Activated T-cell treated with anti-CD3 and anti-CD28 coated beads, Interleukin-2, amount 50 U/mL, for 48 hours (primary cell): ENCODE data around the gene C11orf91.
A peak's percentile ranks its signal among the peaks of the same experiment; 100 is the strongest.
"Not testable (repeated sequence)": the region's sequence is repeated elsewhere in the genome, so short reads cannot be mapped to it uniquely, and the experiment has no call there.

Experiments used
- DNase-seq, 2 experiments: peaks; one replicate each; pipeline ENCODE4 v3.0.0-alpha.2; 2020

Gene C11orf91

DNA sequence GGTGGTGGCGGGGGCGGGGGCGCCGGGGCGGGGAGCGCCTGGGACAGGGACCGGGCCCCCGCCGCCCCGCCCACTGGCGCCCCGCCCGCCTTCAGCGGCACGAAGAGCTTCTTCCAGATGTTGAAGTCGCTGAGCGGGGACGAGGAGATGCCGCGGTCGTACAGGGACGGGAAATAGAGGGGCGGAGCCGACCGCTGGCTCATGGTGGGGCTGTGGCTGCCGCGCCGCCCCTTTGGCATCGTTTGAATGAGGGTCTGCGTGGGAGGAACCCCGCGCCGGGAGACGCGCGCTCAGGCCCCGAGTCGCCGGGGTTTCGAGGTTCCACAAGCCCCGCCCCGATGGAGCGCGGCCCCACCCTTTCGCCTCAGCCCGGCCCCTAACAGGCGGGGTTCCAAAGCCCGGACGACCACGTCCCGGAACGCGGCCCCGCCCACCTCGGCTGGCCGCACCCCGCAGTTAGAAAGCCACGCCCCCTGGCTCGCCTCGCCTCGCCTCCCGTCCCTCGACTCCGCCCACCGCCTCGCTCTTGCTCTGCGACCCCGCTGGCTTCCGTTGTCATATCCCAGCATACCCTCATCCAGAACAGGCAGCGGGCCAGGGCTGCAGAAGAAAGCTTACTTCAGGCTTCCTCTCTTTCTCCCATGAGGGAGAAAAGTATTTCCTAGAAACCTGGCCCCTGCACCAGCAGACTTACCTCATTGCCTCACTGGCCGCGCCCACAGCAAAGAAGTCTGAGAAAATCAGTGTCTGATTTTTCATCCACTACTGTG is at the start of gene C11orf91:
Gene C11orf91 (minus strand): TSS at position 325 of the 770 bp plus-strand sequence. CDS start 86 bp downstream, at position 239.
- peak; percentile 92 to 95 for DNase-seq

- no peak for DNase-seq
These were observed 47.4 kb upstream of the C11orf91 start for GRCh38 chr11:33747979-33748378.

DNA sequence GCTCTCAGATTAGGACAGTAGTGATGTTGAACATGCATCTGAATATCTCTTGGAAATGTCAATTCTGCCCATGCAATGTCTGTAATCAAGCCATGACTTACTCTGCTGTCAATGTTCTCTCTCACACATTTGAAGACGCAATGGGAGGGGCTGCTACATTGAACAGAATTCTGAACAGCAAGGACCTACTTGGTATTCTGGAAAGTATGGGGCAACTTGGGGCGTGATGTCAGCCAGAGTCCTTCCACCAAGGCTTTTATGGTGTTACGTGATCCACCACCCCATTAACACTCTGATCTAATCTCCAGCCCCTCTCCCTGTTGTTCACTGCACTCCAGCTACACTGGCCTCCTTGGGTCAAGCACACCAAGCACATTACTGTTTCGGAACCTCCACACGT is 42.7 kb upstream of the C11orf91 start:
- no peak for DNase-seq

DNA sequence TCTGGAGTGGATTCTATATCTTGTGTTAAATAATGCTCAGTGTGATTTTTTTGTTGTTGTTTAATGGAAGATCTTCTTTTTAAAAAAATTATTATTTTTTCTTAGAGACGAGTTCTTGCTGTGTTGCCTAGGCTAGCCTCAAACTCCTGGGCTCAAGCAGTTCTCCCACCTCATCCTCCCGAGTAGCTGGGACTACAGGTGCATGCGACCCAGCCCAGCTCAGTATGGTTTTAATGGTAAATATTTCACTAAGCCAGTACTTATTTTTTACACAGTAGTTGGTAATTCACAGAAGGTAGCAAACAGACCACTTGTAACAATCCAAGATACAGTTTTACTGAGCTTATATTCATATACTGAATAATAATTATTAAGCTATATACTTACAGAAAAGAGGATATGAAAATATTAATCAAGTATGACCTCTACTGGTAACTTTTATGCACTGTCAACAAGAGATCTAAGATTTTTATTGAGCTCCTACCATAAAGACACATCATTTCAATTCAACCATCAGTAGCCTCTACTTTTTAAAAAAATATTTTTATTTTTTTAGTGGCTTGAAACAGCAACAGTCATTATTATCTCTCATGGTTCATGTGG is 41.7 kb upstream of the C11orf91 start:
- DNase-seq = no peak

DNA sequence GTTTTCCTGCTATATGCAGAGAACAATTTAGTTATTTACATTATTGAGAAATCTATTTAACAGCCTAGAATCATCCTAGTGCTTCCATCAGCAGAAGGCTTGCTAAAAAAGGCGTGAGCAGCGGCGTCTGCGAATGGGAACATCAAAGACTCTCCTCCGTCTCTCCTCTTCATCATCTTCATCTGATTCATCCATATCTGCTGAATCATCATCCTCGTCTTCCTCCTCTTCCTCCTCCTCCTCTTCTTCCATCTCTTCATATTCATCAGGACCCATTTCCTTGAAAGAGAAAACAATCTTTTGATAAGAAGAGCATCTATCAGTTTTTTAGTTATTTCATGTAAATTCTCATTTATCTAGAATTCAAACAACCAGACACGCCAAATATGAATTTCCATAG is 41.2 kb upstream of the C11orf91 start:
- DNase-seq = no peak

GRCh38 chr11:33737362-33737821 is 36.8 kb upstream of the C11orf91 start:
- no peak for DNase-seq

DNA sequence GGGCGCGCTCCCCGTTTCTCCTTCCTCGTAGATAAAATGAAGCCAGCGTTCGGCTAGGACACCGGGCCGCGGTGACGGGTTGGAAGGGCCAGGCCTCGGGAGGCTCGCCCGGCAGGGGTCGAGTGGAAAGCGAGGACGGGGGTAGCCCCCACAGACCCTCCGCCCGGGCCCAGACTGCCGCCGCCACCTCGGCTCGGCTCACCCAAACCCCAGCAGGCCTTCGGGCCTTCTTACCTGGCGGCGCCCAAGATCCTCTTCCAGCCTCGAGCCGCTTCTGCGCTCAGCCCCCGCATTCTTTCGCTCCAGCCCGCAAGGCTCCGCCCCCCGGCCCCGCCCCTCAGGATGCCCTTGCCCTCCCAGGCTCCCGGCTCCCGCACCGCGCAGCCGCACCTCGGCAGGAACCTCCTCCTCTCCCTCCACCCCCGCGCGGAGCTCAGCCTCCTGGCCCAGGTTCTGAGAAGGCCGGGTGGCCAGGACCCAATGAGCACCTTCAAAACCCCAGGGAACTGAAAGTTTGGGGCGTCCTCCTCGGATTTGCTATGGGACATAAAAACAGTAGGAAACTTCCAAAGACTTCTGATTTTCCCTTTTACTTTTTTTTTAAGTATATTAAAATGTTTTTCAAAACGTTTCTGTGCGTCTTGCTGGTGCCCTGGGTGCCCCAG is 35.7 kb upstream of the C11orf91 start, which contains the start of gene CD59:
Gene CD59 (minus strand): TSS at position 276 of the 665 bp plus-strand sequence. CDS start 13,978 bp downstream, outside the sequence.
- DNase-seq = peak; percentile 90 to 92

DNA sequence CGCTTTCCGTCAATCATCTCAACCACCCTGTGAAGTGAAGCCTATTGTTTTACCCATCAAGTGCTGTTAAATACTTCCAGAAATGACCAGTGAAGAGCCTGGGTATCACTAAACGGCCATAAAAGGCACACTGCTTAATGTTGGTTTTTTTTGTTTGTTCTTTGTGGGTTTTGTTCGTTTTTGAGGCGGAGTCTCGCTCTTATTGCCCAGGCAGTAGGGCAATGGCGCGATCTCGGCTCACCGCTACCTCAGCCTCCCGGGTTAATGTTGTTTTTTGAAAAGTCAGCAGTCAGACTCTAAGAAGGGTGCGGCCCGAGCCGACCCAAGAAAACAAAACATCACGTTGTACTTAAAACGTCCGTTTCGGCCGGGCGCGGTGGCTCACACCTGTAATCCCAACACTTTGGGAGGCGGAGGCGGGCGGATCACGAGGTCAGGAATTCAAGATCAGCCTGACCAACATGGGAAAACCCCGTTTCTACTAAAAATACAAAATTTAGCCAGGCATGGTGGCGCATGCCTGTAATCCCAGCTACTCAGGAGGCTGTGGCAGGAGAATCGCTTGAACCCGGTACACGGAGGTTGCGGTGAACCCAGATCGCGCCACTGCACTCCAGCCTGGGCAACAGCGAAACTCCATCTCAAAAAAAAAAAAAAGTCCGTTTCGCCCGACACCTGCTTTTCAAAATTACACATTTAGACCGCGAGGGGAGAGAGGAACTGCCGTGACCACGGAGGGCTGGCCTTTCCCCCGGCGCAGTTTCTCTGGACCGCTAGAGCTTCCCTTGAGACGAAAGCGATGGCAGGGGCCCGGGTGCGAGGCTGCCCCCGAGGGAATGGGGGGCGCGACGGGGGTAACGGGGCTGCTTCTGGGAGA is 34.9 kb upstream of the C11orf91 start:
- DNase-seq = peak; percentile 56 to 59

- no peak for DNase-seq
These were observed 34.0 kb upstream of the C11orf91 start for GRCh38 chr11:33734441-33735270.

DNA sequence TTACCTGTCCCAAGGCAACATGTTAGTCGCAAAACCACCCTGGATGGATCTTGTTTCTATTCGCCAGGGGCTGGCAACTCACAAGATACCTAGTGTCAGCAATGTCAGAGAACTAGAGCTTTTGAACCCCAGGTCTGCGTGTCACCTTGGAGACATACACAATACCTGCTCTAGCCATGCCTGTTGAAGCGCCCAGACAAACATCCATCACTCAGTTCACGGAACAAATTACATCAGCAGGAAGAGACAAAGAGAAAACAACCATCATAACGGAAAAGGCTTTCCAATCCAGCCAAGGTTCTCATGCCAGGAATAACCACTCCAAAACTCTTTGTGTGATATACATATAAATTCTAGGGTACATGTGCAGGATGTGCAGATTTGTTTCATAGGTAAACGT is 33.4 kb upstream of the C11orf91 start:
- no peak for DNase-seq

- peak; percentile 70 for DNase-seq
These were observed 31.3 kb upstream of the C11orf91 start for GRCh38 chr11:33731723-33732531.

DNA sequence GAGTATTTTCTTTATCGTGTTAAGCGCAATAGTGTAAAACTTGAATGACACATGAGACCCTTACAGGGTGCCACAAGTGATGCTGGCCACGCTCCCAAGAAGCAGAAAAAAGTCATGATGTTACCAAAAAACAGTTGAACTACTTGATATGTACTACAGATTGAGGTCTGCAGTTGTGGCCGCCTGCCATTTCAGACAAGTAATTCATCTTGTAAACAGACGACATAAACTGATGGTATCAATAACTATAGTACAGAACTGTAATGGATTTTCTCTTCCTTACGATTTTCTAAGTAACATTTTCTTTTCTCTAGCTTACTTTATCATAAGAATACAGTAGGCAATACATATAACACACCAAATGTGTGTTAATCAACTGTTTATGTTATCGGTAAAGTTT is 30.1 kb upstream of the C11orf91 start:
- no peak for DNase-seq

GRCh38 chr11:33729072-33729664 is 28.5 kb upstream of the C11orf91 start:
- DNase-seq = not testable (repeated sequence)

- DNase-seq = not testable (repeated sequence)
These were observed 26.9 kb upstream of the C11orf91 start for GRCh38 chr11:33727539-33727938.

DNA sequence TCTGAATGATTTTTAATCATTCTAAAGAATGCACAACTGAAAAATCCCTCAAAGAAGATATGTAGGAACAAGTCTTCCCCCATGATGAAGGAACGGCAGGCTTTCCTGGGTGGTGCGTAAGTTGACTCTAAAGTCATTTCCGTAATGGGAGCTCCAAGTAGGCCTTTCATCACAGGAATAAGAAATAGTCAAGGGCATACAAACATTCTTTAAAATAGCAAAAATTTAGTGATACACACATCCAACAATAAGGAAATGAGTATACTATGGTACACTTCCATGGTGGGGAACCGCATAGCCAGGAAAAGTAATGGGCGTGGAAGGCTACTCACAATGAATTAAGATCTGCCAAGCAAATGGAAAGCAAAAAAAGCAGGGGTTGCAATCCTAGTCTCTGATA is 24.9 kb upstream of the C11orf91 start:
- DNase-seq = no peak

DNA sequence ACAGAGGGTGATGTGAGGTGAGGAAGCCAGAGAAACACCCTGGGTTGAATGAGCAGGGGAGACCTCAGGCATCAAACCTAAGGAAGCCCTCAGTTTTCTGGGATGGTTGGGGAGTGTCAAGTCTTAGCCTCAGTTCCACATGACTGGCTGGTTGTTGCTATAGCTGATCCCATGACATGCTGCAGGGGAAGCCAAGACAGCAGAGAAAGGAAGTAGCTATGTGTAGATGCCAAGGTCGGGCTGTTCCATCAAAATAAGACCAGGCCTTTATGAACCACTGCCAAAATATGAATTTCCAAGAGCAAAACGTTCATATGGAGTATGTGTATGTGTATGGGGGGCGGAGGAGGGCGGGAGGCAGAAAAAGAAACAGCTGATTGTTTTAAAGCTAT is 24.0 kb upstream of the C11orf91 start:
- DNase-seq = no peak

DNA sequence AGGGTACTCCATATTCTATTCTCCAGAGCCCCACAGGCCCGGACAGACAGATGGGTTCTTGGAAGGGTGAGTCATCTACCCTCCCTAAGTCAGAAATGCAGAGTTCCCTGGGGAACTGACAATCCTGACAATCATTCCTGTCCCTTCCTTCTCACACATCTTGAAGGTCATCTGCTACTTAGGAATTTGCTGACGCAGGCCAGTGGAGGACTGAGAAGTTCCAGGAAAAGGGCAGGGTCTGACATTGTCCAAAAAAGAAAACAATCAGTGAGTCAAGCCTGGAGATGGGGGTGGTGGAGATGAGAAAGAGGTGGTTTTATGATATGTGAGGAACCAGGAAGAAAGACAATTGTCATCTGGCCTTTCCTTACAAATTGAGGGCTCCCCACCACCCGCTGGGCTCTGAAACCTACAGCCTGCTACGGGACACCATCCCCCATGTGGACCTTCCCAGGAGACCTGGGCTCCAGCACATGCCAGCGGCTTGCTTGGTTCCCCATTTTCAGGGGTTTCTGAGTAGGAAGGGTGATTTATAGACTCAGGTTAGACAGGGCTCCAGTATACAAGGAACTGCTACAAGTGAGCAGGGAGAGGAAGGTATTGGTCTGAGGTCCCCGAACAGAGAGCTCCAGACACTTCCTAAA is 22.7 kb upstream of the C11orf91 start:
- DNase-seq = peak; percentile 49 to 56

- peak; percentile 82 to 83 for DNase-seq
These were observed 22.1 kb upstream of the C11orf91 start for GRCh38 chr11:33722590-33723234.

GRCh38 chr11:33721984-33722383 is 21.4 kb upstream of the C11orf91 start:
- DNase-seq = peak in 1 of 2 experiments; percentile 32
